ENCODE results near the gene SLC25A29.

SLC25A29 gene

DNA sequence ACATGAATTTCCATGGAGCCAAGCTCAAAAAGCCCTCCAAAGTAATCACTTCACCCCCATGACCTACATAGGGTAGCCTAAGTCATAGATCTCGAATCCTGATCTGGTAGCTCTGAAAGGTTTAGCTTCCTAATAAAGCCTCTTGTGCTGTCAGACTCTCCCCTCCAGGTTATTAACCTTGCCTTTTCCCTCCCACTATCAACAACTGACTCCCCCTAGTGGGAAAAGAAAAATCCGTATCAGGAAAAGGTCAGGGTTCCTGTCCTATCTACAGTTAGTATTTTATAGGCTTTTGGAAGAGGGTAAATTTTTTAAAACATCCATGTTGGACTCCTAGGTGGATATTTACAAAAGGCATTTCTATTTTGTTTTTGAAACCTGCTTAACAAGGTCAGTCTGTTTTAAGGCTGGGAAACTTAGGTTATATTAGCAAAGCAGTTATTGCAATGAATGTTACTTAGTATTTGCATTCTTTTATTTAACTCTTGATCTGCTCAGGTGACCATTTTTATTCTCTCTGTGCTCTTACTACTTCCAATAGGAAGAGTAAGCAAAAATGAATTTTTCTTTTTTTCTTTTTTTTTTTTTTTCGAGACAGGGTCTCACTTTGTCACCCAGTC lies 59.3 kb downstream of the SLC25A29 start:
- Histone ChIP-seq H3K9ac (ENCODE audit: insufficient read length) (no peak overlapping the region), H3K27ac (peak overlapping the region; percentile 28; the same call in 1 of the 2 replicates), H3K36me3 (ENCODE audit: insufficient read depth, low read length) (peaks cover 17% of the 10 kb centered on the region; the same call in 1 of the 2 replicates), H3K9me3 (ENCODE audit: low read depth, low read length) (no peaks in the 10 kb centered on the region), H3K4me3 (no peak overlapping the region)
- TF ChIP-seq FOXP2 (optimal IDR thresholded peaks at IDR 0.05; ENCODE audit: control extremely low read depth, extremely low read length, insufficient read depth) (no peak), EZH2 (IDR thresholded peaks at IDR 0.05) (no peak), POLR2AphosphoS5 (IDR thresholded peaks at IDR 0.05; ENCODE audit: borderline replicate concordance, low read depth, low read length) (no peak)
- no peak for DNase-seq (ENCODE audit: low read depth, low spot score)

- TF ChIP-seq POLR2AphosphoS5 (IDR thresholded peaks at IDR 0.05; ENCODE audit: borderline replicate concordance, low read depth, low read length) (no peak), EZH2 (IDR thresholded peaks at IDR 0.05) (no peak), FOXP2 (optimal IDR thresholded peaks at IDR 0.05; ENCODE audit: control extremely low read depth, extremely low read length, insufficient read depth) (no peak)
- Histone ChIP-seq H3K9ac (ENCODE audit: insufficient read length) (peak overlapping the region; percentile 53), H3K36me3 (ENCODE audit: insufficient read depth, low read length) (peaks cover 29% of the 10 kb centered on the region; the same call in 1 of the 2 replicates), H3K4me3 (peak overlapping the region; percentile 18; the same call in 1 of the 2 replicates), H3K27ac (peak overlapping the region; percentile 63), H3K9me3 (ENCODE audit: low read depth, low read length) (no peaks in the 10 kb centered on the region)
- no peak for DNase-seq (ENCODE audit: low read depth, low spot score)
Observed at GRCh38 chr14:100243020-100243419, 63.2 kb downstream of the SLC25A29 start.

DNA sequence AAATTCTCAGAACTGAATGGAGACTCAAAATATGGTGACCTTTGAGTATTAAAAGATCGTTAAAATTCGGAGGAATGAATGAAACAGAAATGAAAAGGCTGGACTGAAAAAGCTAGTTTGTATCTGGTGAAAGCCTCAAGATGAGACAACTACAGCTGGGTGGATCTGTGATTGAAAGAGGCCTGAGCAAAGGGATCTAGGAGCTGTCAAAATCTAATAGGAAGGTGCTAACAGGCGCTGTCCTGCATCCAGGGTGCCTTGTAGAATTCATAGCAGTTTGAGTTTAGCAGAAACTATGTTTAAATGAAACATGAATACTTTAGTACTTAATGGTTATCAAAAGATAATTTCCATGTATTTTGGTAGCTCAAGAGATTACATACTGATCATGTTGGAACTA lies 65.0 kb downstream of the SLC25A29 start:
- Histone ChIP-seq H3K9ac (ENCODE audit: insufficient read length) (peak overlapping the region; percentile 82), H3K36me3 (ENCODE audit: insufficient read depth, low read length) (peaks cover 25% of the 10 kb centered on the region; the same call in 1 of the 2 replicates), H3K9me3 (ENCODE audit: low read depth, low read length) (no peaks in the 10 kb centered on the region), H3K4me3 (peak overlapping the region; percentile 97), H3K27ac (0 out of 2 replicates have a peak overlapping the region, but pooled peaks have one; percentile 71)
- TF ChIP-seq POLR2AphosphoS5 (IDR thresholded peaks at IDR 0.05; ENCODE audit: borderline replicate concordance, low read depth, low read length): no peak
- TF ChIP-seq FOXP2 (optimal IDR thresholded peaks at IDR 0.05; ENCODE audit: control extremely low read depth, extremely low read length, insufficient read depth): no peak
- TF ChIP-seq EZH2 (IDR thresholded peaks at IDR 0.05): no peak
- DNase-seq (ENCODE audit: low read depth, low spot score): no peak
